Esophagus squamous epithelium (tissue), 4 donors: Measurements from ENCODE around the gene NLRP8.

Experiments used
- POLR2A ChIP-seq, 4 donors: fragments of 450-650 bp; IDR thresholded peaks; one replicate each; pipeline ENCODE4 v1.6.1; 2017; ENCODE audit warnings: antibody characterized with exemption in 4 of 4, mild to moderate bottlenecking in 4 of 4, moderate library complexity in 3 of 4
- TF ChIP-seq, protein P1 (sequence below), 6 experiments: fragments of 450-650 bp in 4 of 6; fragments of 200-600 bp in 2 of 6; sonication (generic) in 2 of 6; IDR thresholded peaks; one replicate each; pipeline ENCODE4 v1.5.1; 2016 to 2019; ENCODE audit warnings: antibody characterized with exemption in 6 of 6, mild to moderate bottlenecking in 4 of 6, moderate library complexity in 4 of 6

- TF ChIP-seq, protein P1, sequence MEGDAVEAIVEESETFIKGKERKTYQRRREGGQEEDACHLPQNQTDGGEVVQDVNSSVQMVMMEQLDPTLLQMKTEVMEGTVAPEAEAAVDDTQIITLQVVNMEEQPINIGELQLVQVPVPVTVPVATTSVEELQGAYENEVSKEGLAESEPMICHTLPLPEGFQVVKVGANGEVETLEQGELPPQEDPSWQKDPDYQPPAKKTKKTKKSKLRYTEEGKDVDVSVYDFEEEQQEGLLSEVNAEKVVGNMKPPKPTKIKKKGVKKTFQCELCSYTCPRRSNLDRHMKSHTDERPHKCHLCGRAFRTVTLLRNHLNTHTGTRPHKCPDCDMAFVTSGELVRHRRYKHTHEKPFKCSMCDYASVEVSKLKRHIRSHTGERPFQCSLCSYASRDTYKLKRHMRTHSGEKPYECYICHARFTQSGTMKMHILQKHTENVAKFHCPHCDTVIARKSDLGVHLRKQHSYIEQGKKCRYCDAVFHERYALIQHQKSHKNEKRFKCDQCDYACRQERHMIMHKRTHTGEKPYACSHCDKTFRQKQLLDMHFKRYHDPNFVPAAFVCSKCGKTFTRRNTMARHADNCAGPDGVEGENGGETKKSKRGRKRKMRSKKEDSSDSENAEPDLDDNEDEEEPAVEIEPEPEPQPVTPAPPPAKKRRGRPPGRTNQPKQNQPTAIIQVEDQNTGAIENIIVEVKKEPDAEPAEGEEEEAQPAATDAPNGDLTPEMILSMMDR (IDR thresholded peaks at IDR 0.05): no peak
- TF ChIP-seq POLR2A (IDR thresholded peaks at IDR 0.05): no peak
Measured at GRCh38 chr19:55940306-55940705, 7.3 kb upstream of the NLRP8 start.
